Measurements from ENCODE around the gene ZNF277.

ZNF277 gene

GRCh38 chr7:112224186-112224585 lies 17.7 kb downstream of the ZNF277 start:
- TF ChIP-seq, protein P1, sequence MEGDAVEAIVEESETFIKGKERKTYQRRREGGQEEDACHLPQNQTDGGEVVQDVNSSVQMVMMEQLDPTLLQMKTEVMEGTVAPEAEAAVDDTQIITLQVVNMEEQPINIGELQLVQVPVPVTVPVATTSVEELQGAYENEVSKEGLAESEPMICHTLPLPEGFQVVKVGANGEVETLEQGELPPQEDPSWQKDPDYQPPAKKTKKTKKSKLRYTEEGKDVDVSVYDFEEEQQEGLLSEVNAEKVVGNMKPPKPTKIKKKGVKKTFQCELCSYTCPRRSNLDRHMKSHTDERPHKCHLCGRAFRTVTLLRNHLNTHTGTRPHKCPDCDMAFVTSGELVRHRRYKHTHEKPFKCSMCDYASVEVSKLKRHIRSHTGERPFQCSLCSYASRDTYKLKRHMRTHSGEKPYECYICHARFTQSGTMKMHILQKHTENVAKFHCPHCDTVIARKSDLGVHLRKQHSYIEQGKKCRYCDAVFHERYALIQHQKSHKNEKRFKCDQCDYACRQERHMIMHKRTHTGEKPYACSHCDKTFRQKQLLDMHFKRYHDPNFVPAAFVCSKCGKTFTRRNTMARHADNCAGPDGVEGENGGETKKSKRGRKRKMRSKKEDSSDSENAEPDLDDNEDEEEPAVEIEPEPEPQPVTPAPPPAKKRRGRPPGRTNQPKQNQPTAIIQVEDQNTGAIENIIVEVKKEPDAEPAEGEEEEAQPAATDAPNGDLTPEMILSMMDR (IDR thresholded peaks at IDR 0.05), result no peak
- H3K9me3 Mint-ChIP-seq, result peaks cover 8% of the 10 kb centered on the region

DNA sequence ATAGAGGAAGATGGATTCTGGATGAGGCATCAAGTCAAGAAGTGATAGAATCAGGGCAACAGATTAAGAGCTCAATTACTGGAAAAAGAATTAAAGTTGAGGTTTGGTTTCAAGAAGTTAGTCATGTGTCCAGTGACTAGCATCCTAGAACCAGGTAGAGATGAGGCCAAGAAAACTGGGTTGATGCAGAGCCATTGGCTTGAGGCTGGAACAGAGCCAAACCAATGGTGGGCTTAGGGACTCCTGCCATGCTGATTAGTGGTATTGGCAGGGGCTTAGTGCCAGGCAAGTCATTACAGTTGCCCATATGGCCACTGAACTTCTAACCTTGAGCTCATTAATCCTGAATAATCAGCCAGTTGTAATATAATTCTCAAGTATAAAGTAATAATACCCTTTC lies 18.5 kb downstream of the ZNF277 start:
- H3K4me1 Mint-ChIP-seq, result no peaks in the 10 kb centered on the region
- H3K27me3 Mint-ChIP-seq (ENCODE audit: low read depth, poor library complexity), result peaks cover 5% of the 10 kb centered on the region
- H3K27ac Mint-ChIP-seq, result no peak overlapping the region
- peaks cover 8% of the 10 kb centered on the region for H3K9me3 Mint-ChIP-seq
- H3K36me3 Mint-ChIP-seq (ENCODE audit: low read depth), result peaks cover 40% of the 10 kb centered on the region
- no peak for DNase-seq
- TF ChIP-seq, protein P1 (IDR thresholded peaks at IDR 0.05), result no peak
- H3K4me3 Mint-ChIP-seq, result no peak overlapping the region

More at GRCh38 chr7:112224186-112224585, 17.7 kb downstream of the ZNF277 start:
- Mint-ChIP-seq H3K27ac (no peak overlapping the region), H3K36me3 (ENCODE audit: low read depth) (peaks cover 42% of the 10 kb centered on the region), H3K4me3 (no peak overlapping the region), H3K4me1 (no peaks in the 10 kb centered on the region), H3K27me3 (ENCODE audit: low read depth, poor library complexity) (peaks cover 5% of the 10 kb centered on the region)
- DNase-seq, result no peak

- DNase-seq, result no peak
- H3K36me3 Mint-ChIP-seq (ENCODE audit: low read depth), result peaks cover 25% of the 10 kb centered on the region
- peaks cover 5% of the 10 kb centered on the region for H3K27me3 Mint-ChIP-seq (ENCODE audit: low read depth, poor library complexity)
- H3K9me3 Mint-ChIP-seq, result peaks cover 8% of the 10 kb centered on the region
- no peak overlapping the region for H3K27ac Mint-ChIP-seq
- TF ChIP-seq, protein P1 (IDR thresholded peaks at IDR 0.05), result no peak
- H3K4me1 Mint-ChIP-seq, result no peaks in the 10 kb centered on the region
- no peak overlapping the region for H3K4me3 Mint-ChIP-seq
Measured at GRCh38 chr7:112226701-112227276, 20.3 kb downstream of the ZNF277 start.

- peaks cover 8% of the 10 kb centered on the region for H3K9me3 Mint-ChIP-seq
- no peak overlapping the region for H3K27ac Mint-ChIP-seq
- H3K27me3 Mint-ChIP-seq (ENCODE audit: low read depth, poor library complexity), result peaks cover 5% of the 10 kb centered on the region
- no peak overlapping the region for H3K4me3 Mint-ChIP-seq
- H3K36me3 Mint-ChIP-seq (ENCODE audit: low read depth), result peaks cover 11% of the 10 kb centered on the region
- DNase-seq, result no peak
- H3K4me1 Mint-ChIP-seq, result no peaks in the 10 kb centered on the region
- TF ChIP-seq, protein P1 (IDR thresholded peaks at IDR 0.05), result no peak
Measured at GRCh38 chr7:112228632-112229031, 22.1 kb downstream of the ZNF277 start.

GRCh38 chr7:112232212-112232978 lies 25.9 kb downstream of the ZNF277 start:
- no peak for DNase-seq
- H3K9me3 Mint-ChIP-seq, result peaks cover 6% of the 10 kb centered on the region
- no peaks in the 10 kb centered on the region for H3K4me1 Mint-ChIP-seq
- H3K4me3 Mint-ChIP-seq, result no peak overlapping the region
- no peak overlapping the region for H3K27ac Mint-ChIP-seq
- peaks cover 4% of the 10 kb centered on the region for H3K36me3 Mint-ChIP-seq (ENCODE audit: low read depth)
- H3K27me3 Mint-ChIP-seq (ENCODE audit: low read depth, poor library complexity), result peaks cover 5% of the 10 kb centered on the region
- TF ChIP-seq, protein P1 (IDR thresholded peaks at IDR 0.05), result no peak
